Aorta (tissue), 5 donors: ENCODE measurements around the gene KLF2. TPM values are rescaled to one million over a fixed set of nuclear protein-coding genes. Genes with fewer than 3 reads are reported as not detected.

Experiments
- ATAC-seq: fragments of 200-7000 bp; cut with Tn5 transposase; one replicate; pipeline ENCODE4 v1.9.1; 2022; ENCODE audit warnings: moderate library complexity; ENCODE audit not compliant: low FRiP score
- DNase-seq, 2 donors: peaks; one replicate each; pipeline ENCODE4 v3.0.0-alpha.2; 2020
- H3K27ac ChIP-seq, 2 donors: one replicate each; pipeline ENCODE4 v1.5.1; 2013; ENCODE audit warnings: low read length in 2 of 2, mild to moderate bottlenecking in 2 of 2, moderate library complexity in 2 of 2, control low read depth in 1 of 2, inconsistent platforms in 1 of 2, low read depth in 1 of 2
- H3K27me3 ChIP-seq, 2 donors: one replicate each; pipeline ENCODE4 v1.6.1; 2013; ENCODE audit warnings: control low read depth in 1 of 2, low read length in 1 of 2, mild to moderate bottlenecking in 1 of 2, moderate library complexity in 1 of 2; ENCODE audit not compliant: insufficient read depth in 2 of 2, control insufficient read depth in 1 of 2
- H3K36me3 ChIP-seq, 2 donors: one replicate each; pipeline ENCODE4 v1.6.1; 2013; ENCODE audit warnings: control low read depth in 1 of 2, low read length in 1 of 2, mild to moderate bottlenecking in 1 of 2; ENCODE audit not compliant: insufficient read depth in 2 of 2, control insufficient read depth in 1 of 2
- H3K4me1 ChIP-seq, 2 donors: one replicate each; pipeline ENCODE4 v1.6.1; 2013; ENCODE audit warnings: low read length in 2 of 2, control low read depth in 1 of 2, mild to moderate bottlenecking in 1 of 2, moderate library complexity in 1 of 2; ENCODE audit not compliant: insufficient read depth in 2 of 2, control insufficient read depth in 1 of 2
- H3K4me3 ChIP-seq, 2 donors: one replicate each; pipeline ENCODE4 v1.5.1; 2013; ENCODE audit warnings: low read length in 2 of 2, control low read depth in 1 of 2, mild to moderate bottlenecking in 1 of 2
- H3K9me3 ChIP-seq: one replicate; pipeline ENCODE4 v1.6.1; 2013; ENCODE audit warnings: mild to moderate bottlenecking, low read length; ENCODE audit not compliant: control insufficient read depth
- WGBS, 2 donors: extraction: QIAGEN DNeasy Blood & Tissue Kit; methylation state at CpG; one replicate each; pipeline ENCODE4 v1.1.7; 2013; 5-methylcytosine and 5-hydroxymethylcytosine counted together
- intact Hi-C, 2 donors: fragments of 100-400 bp; cut with DNase I; formaldehyde crosslinking; loops; one replicate each; pipeline versions ENCODE4 v1.14.2 to v1.15.0; 2022
- polyA plus RNA-seq, 2 donors: library from polyadenylated mRNA; stranded (reverse); fragments of 200-250 nt; gene quantifications; one replicate each; pipeline ENCODE4 v1.2.3, GENCODE V29; 2013
- total RNA-seq, 2 donors: library from RNA; stranded (reverse); fragmentation: NEBNext Ultra II Directional; extraction: Animal tissue kit (Norgen Biotek cat#: 25700); gene quantifications; one replicate each; pipeline ENCODE4 v1.2.1, GENCODE V29; 2021
- donor health status: healthy with polysubstance abuse.
- donor health status: Bipolar disorder and iron deficiency.
- donor health status: DM: no; HTN: no; CAD: no.
- donor health status: DM: no; HTN: no; CAD: no.
- donor health status: DM: yes; HTN: yes; CAD: no.

KLF2 gene
- total and polyA plus RNA-seq, 4 donors: 4.8 to 223 (median 55.6) TPM

DNA sequence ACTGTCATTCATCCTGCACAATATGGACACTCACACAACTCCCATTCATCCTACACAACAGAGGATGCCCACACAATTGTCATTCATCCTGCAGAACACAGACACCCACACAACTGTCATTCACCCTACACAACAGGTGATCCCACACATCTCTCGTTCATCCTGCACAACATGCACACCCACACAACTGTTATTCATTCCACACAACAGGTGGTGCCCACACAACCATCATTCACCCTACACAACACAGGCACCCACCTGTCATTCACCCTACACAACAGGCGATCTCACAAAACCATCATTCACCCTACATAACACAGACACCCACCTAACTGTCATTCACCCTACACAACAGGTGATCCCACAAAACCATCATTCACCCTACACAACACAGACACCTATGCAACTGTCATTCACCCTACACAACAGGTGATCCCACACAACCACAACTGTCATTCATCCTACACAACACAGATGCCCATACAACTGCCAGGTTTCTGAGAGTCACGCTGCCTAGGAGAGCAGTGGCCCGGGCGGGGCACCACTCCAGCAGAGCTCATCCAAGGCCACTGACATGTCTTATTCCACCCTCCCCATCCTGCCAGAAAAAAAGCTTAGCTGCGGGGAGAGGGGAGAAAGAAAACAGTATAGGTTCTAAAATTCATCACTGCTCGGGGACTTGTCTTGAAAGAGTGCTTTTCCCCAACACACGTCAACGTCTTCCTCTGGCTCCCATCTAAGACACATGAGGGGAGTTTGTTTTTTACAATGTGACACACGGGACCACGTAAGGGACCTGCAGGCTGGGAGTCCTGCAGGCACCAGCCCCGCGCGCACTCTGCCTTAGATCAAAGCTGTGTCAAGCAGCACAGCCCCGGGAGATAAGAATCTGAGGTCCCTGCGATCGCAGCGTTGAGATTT, 44.0 kb downstream of the KLF2 start:
- Histone ChIP-seq H3K27me3 (no peaks in the 10 kb centered on the region), H3K9me3 (no peaks in the 10 kb centered on the region), H3K36me3 (no peaks in the 10 kb centered on the region), H3K27ac (no peak overlapping the region), H3K4me3 (no peak overlapping the region), H3K4me1 (no peaks in the 10 kb centered on the region)
- intact Hi-C loops: no loop called here
- 82 to 83% methylated on average over 18 of the region's 18 CpGs for WGBS, 2 donors
- DNase-seq: peak; percentile 41 to 61
- no peak for ATAC-seq

DNA sequence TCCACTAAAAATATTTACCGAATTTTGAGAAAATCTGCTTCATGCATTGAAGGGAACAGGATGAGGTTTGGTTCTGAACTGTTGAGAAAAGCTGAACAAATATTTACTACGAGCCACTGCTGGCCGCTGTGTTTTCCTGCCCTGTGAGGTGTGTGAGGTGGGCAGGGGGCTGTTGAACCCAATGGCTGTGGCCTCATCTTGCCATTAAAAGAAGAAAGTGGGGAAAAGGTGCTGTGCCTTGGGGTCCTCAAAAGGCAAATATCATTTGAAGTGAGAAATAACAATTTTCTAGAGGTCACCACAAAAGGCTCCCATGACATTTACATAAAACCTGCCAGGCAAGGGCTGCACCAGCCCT, 44.7 kb downstream of the KLF2 start:
- no peaks in the 10 kb centered on the region for H3K4me1 ChIP-seq
- no peak overlapping the region for H3K27ac ChIP-seq
- H3K36me3 ChIP-seq: no peaks in the 10 kb centered on the region

DNA sequence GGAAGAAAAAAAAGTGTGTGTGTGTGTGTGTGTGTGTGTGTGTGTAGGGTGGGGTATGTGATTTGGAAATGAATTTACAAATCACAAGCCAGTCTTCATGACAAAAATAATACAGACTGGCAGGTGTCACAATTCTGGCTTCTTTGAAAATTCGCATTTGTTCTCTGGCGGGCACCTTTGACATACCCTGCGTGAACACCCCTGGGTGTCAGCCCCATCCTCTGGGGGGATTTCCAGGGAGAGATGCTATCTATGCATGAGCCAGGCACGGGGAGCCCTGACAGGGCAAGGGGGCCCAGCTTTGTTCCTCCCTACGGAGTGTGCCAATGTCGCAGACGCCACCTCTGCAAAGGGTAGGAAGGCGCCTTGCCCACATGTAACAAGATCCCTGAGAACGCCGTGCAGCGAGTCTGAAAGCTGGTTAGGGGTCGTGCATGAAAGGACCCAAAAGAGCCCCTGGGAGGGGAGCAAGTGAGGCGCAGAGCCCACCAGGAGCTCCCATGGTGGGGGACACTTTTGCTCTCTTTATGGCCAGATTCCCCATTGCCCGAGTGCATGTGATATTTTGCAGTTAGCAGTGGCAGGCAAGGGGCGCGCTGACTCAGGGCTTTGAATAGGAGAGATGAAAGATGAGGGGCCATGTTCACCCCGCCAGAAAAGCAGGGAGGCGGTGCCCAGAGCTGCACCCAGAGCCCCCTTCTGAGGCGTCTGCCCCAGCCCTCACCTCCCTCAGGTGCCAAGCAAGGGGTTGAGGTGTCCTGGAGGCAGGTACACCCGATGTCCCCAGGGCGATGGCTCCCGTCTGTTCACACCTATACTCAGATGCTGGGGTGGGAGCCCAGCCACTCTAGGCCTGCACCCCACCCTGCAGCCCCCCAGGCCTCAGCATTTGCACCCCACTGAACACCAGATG, 45.3 kb downstream of the KLF2 start:
- H3K9me3 ChIP-seq: no peaks in the 10 kb centered on the region
- DNase-seq (peak; percentile 43 to 68), ATAC-seq (no peak)
- H3K27me3 ChIP-seq: no peaks in the 10 kb centered on the region
- 91 to 92% methylated on average over 22 of the region's 22 CpGs for WGBS, 2 donors
- H3K36me3 ChIP-seq: no peaks in the 10 kb centered on the region
- intact Hi-C loops: no loop called here
- H3K27ac ChIP-seq: no peak overlapping the region
- no peaks in the 10 kb centered on the region for H3K4me1 ChIP-seq
- no peak overlapping the region for H3K4me3 ChIP-seq

More for the DNA sequence above, 44.7 kb downstream of the KLF2 start:
- intact Hi-C loops: no loop called here
- H3K4me3 ChIP-seq: no peak overlapping the region
- H3K9me3 ChIP-seq: no peaks in the 10 kb centered on the region
- WGBS, 2 donors: 87 to 95% methylated on average over 3 of the region's 3 CpGs
- no peak for ATAC-seq
- DNase-seq: no peak
- no peaks in the 10 kb centered on the region for H3K27me3 ChIP-seq

DNA sequence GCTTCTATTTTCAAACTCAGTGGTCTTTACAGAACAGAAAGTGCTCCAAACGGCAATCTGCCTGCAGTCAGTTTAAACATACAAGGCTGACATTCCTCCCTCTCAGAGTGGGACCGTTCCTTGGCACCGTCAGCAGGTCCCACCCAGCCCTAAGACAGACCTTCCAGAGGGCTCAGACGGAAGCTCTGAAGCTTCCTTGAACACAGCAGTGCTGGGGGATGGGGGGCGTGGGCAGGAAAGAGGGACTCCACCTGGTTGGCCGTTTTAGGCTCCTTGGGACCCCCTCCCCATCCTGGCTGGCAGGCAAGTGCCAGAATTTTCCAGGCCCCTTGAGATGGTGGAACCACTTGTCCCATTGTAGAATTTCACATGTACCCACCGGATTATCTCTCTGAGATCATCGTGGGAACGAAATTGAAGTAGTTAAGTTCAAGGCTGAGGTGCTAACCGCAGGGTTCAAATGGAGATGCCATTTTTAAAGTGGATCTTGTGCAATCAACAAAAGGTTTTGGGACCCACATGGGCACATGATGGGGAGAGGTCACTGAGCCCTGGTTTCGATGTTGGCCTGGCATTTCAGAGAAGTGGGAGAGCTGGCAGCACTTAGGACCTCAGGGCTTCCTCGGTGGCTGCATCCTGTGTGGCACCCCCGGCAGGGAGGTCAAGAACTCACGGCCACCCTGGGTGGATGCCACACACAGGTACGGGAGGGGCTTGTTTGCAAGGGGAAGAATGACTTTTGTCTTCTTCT, 46.2 kb downstream of the KLF2 start:
- Histone ChIP-seq H3K4me3 (no peak overlapping the region), H3K36me3 (no peaks in the 10 kb centered on the region), H3K9me3 (no peaks in the 10 kb centered on the region), H3K27me3 (no peaks in the 10 kb centered on the region), H3K27ac (no peak overlapping the region), H3K4me1 (no peaks in the 10 kb centered on the region)
- intact Hi-C loops: no loop called here
- ATAC-seq (no peak), DNase-seq (peak; percentile 31 to 71)
- 84 to 85% methylated on average over 15 of the region's 15 CpGs for WGBS, 2 donors

DNA sequence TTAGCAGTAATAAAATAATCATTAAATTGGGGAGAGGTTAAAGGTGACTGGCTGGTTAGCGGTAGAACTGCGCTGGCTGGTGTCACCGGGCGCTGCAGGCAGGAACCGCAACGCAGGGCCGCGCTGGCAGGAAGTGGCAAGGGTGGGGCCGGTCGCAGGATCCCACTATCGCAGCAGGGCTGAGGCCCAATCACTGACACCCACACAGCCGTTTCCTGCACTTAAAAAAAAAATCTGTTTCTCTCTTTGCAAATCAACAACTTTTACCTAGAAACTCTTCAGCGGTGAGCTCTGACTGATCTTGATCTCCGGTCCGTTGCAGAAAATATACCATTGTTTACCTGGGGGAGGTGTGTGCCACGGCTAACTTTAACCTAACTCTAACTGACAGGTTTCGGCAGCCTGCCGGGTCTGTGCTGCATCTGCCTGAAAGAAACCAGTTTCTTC, 46.9 kb downstream of the KLF2 start:
- Histone ChIP-seq H3K4me1 (no peaks in the 10 kb centered on the region), H3K4me3 (no peak overlapping the region), H3K9me3 (no peaks in the 10 kb centered on the region), H3K27ac (no peak overlapping the region), H3K36me3 (no peaks in the 10 kb centered on the region), H3K27me3 (no peaks in the 10 kb centered on the region)
- DNase-seq (peak; percentile 81 to 84), ATAC-seq (peak; percentile 52)
- 87 to 90% methylated on average over 18 of the region's 18 CpGs for WGBS, 2 donors
- intact Hi-C loops: no loop called here

DNA sequence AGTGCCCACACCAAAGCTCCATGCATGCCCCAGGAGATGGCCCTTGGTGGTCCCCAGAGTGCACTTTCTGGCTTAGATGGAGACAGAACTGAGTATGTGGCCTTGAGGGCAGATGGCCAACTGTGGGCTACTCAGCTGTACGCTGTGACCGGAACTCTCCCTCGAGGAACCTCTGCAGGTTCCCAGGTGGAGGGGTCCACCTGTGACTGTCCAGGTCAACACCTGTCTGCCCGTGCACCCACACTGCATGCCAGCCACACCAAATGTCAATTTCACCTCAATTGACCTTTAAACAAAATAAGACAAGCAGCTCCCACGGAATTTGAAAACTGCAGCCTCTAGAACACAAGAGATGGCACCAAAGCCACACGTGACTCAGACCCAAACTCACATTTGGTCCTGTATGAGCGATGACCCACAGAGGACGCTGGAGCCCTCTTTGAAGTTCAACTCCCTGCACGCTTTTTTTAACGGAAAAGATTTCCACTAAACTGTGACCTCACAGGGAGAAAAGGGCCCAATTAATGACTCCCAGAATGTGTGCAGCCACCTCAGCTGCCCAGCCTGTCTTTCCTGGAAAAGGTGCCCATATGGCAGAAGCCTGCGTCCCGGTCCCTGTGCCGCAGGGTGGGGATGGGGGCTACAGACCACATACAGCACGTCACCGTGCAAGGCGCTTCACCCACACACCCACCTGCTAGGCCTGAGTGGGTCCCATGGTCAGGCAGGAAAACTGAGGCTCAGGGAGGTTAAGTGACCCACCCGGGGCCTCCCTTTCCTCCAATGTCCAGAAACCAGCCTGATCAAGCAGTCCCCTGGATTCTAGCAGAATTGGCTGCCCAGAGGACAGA, 47.7 kb downstream of the KLF2 start:
- H3K27me3 ChIP-seq: no peaks in the 10 kb centered on the region
- WGBS, 2 donors: 88 to 90% methylated on average over 17 of the region's 17 CpGs
- H3K36me3 ChIP-seq: no peaks in the 10 kb centered on the region
- no peak for ATAC-seq
- no peak overlapping the region for H3K4me3 ChIP-seq
- H3K27ac ChIP-seq: no peak overlapping the region
- peak in 1 of 2 donors; percentile 64 for DNase-seq
- H3K9me3 ChIP-seq: no peaks in the 10 kb centered on the region
- intact Hi-C loops: no loop called here
- no peaks in the 10 kb centered on the region for H3K4me1 ChIP-seq

DNA sequence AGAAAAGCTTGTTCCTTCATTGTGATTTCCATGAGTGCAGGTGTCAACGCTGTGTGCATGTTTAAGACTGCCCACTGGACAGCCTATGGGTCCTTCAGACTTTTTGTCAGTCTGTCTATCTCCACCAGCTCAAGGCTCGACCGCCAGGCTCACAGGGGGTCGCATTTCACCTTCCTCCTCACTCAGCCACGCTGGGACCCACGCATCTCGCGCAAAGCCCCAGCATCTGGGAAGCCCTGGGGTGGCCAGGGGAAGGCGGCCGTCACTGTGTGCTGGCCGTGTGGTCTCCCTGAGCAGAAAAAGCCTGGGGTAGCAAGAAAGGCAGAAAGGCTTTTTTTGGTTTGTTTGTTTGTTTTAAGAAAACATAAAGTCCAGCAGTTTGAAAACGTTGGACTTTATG, 48.5 kb downstream of the KLF2 start:
- no peaks in the 10 kb centered on the region for H3K27me3 ChIP-seq
- no peaks in the 10 kb centered on the region for H3K9me3 ChIP-seq
- WGBS, 2 donors: 89% methylated on average over 12 of the region's 12 CpGs
- no peaks in the 10 kb centered on the region for H3K4me1 ChIP-seq
- no peak for ATAC-seq
- intact Hi-C loops: no loop called here
- DNase-seq: no peak
- no peak overlapping the region for H3K4me3 ChIP-seq
- no peak overlapping the region for H3K27ac ChIP-seq
- no peaks in the 10 kb centered on the region for H3K36me3 ChIP-seq

DNA sequence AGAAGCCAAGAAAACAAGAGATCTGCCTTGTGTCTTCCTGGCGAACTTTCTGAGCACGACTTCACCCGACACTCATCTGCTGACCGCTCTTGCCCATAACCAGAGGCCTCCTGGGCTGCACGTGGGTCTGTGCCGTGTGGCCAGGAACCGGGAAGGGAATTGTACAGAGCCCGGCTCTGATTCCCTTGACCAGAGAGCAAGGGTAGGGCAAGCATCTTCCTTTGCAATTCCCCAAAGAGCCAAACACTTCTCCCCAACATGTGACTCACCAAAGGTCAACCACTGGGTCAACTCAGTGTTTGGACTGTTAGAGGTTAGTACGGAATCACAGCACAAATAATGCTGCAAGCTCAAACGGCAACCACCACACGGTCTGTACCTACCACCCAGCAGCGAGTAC, 48.9 kb downstream of the KLF2 start:
- WGBS, 2 donors: 84 to 90% methylated on average over 12 of the region's 12 CpGs
- Histone ChIP-seq H3K4me3 (no peak overlapping the region), H3K27me3 (no peaks in the 10 kb centered on the region), H3K4me1 (no peaks in the 10 kb centered on the region), H3K27ac (no peak overlapping the region), H3K9me3 (no peaks in the 10 kb centered on the region), H3K36me3 (no peaks in the 10 kb centered on the region)
- intact Hi-C loops: no loop called here
- peak; percentile 27 for ATAC-seq
- peak in 1 of 2 donors; percentile 52 for DNase-seq
